Keratinocyte (primary cell): ENCODE measurements around the gene ATP1A3.

Experiments
- CTCF ChIP-seq, 3 experiments: IDR thresholded peaks in 1 of 3; conservative IDR thresholded peaks in 1 of 3; optimal IDR thresholded peaks in 1 of 3; 2 replicates in 2 of 3; 3 replicates in 1 of 3; pipeline versions ENCODE3 to v1.5.1; 2011; ENCODE audit warnings: low read length in 3 of 3, mild to moderate bottlenecking in 3 of 3, moderate library complexity in 2 of 3, control low read depth in 1 of 3, inconsistent platforms in 1 of 3; ENCODE audit not compliant: insufficient read depth in 2 of 3; ENCODE audit errors: extremely low read depth in 1 of 3
- EZH2 ChIP-seq: IDR thresholded peaks from one replicate; pipeline ENCODE4 v1.6.1; 2012; ENCODE audit warnings: inconsistent platforms, mild to moderate bottlenecking, low read length, moderate library complexity

GRCh38 chr19:41918095-41918494 is 75.9 kb downstream of the ATP1A3 start:
- no peak for TF ChIP-seq CTCF (optimal IDR thresholded peaks at IDR 0.05 in 1 of 3, IDR thresholded peaks at IDR 0.05 in 1 of 3, conservative IDR thresholded peaks at IDR 0.05 in 1 of 3; ENCODE audit: extremely low read depth in 1 of 3, insufficient read depth in 2 of 3, low read length in 3 of 3)
- no peak for TF ChIP-seq EZH2
